ENCODE results near the gene NDUFA8. TPM values are rescaled to one million over a fixed set of nuclear protein-coding genes. Genes with fewer than 3 reads are reported as not detected.

Gene NDUFA8
- total RNA-seq, 2 experiments from 2014 or later, result 40.5 to 42.2 TPM

DNA sequence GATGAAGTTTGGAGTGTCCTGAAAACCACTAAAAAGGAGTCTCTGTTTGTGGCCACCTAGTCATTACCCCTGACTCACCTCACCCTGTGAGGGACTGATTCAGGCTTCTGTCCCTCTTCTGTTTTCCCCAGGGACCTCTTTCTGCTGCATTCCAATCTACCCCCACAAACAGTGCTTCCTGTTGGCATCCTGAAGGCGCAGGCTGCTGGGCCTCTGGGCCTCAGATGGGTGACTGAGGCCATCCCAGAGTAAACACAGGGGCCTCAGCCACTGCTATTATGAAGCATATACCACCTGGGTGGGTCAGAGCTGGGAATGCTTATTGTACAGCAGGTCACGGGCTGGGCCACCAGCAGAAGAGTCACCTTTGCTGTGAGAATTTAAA is 20.1 kb upstream of the NDUFA8 start:
- Mint-ChIP-seq H3K4me1 (ENCODE audit: low read depth) (no peaks in the 10 kb centered on the region), H3K27me3 (ENCODE audit: low read depth) (peaks cover 7% of the 10 kb centered on the region), H3K27ac (no peak overlapping the region), H3K36me3 (ENCODE audit: low read depth) (no peaks in the 10 kb centered on the region), H3K9me3 (ENCODE audit: insufficient read depth) (no peaks in the 10 kb centered on the region), H3K4me3 (no peak overlapping the region)
- ChIA-PET CTCF (no interaction called here), POLR2A (no interaction called here)
- no peak for DNase-seq
- no peak for ATAC-seq

DNA sequence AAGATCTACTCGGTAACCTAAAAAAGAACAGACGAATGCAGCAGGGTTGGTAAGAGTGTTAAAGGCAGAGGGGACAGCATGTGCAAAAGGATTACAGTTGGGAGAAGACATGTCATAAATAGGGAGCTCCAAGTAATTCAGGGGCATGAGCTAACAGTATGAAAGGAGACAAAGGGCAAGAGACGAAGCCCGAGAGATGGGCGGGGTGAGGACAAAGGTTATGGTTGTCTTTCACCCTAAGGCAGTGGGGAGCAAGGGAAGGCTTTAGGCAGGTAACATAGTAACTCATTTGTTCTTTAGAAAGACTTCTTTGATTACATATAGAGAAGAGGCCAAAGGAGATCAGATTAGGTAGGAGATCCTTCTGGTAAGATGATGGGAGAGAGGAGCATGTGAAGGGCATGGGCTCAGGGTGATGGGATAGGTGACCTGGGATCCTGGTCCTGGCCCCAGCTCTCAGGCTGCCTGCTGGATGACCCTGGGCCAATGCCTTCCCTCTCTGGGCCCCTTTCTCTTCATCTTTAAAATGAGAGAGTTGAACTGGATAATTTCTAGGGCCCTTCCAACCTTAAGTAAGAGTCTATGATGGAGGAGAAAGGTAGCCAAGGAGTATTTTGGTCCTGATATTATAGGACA is 19.6 kb upstream of the NDUFA8 start:
- ATAC-seq (no peak), DNase-seq (no peak)
- ChIA-PET POLR2A (no interaction called here), CTCF (no interaction called here)
- H3K27me3 Mint-ChIP-seq (ENCODE audit: low read depth), result peaks cover 7% of the 10 kb centered on the region
- no peak overlapping the region for H3K4me3 Mint-ChIP-seq
- H3K36me3 Mint-ChIP-seq (ENCODE audit: low read depth), result no peaks in the 10 kb centered on the region
- no peak overlapping the region for H3K27ac Mint-ChIP-seq
- H3K9me3 Mint-ChIP-seq (ENCODE audit: insufficient read depth), result no peaks in the 10 kb centered on the region
- no peaks in the 10 kb centered on the region for H3K4me1 Mint-ChIP-seq (ENCODE audit: low read depth)

DNA sequence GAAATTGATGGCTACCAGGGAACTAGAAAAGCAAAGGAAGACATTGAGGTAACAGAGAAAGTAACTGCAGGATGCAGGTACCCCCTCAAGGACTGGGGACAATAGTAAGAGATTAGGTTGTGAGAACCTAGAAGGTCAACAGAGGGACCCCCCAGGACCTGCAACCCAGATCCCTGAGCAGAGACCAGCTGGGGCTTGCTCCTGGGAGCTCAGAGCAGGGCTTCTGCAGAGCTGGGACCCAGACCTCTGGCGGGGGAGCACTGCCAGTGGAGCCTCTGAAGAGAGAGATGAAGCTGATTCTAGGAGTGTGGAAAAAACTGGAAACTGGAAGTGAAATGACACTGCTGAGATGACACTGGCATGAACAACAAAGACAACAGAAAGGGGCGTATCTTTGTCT is 17.3 kb upstream of the NDUFA8 start:
- no peaks in the 10 kb centered on the region for H3K36me3 Mint-ChIP-seq (ENCODE audit: low read depth)
- ATAC-seq, result no peak

DNA sequence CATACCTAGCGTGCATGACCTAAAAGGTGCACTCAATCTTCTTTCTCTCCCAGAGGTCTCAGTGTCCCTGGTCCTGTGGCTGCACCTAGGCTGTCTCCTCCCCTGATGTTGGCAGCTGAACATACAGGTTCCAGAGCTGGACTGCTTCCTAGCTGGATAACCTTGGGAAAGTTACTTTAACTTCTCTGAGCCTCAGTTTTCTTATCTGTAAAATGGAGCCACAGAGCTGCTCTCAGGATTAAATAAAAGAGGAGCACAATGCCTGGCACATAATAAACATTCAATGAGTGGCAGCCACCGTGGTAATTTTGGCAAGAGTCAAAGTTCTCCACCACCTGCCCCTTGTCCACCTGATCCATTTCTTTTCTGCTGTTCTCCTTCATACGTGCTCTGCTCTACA is 14.1 kb upstream of the NDUFA8 start:
- CTCF ChIA-PET, result interaction anchor here (1.1 to 1.3 kb wide), 2 partner anchors 23 to 49 kb away, joined by 3 to 4 read pairs; no protein-coding TSS in a partner anchor
- H3K9me3 Mint-ChIP-seq (ENCODE audit: insufficient read depth), result no peaks in the 10 kb centered on the region

More for the DNA sequence above, 17.3 kb upstream of the NDUFA8 start:
- H3K4me3 Mint-ChIP-seq, result no peak overlapping the region
- H3K4me1 Mint-ChIP-seq (ENCODE audit: low read depth), result no peaks in the 10 kb centered on the region
- H3K9me3 Mint-ChIP-seq (ENCODE audit: insufficient read depth), result no peaks in the 10 kb centered on the region
- ChIA-PET POLR2A (no interaction called here), CTCF (no interaction called here)
- peaks cover 13% of the 10 kb centered on the region for H3K27me3 Mint-ChIP-seq (ENCODE audit: low read depth)
- no peak for DNase-seq
- H3K27ac Mint-ChIP-seq, result no peak overlapping the region

DNA sequence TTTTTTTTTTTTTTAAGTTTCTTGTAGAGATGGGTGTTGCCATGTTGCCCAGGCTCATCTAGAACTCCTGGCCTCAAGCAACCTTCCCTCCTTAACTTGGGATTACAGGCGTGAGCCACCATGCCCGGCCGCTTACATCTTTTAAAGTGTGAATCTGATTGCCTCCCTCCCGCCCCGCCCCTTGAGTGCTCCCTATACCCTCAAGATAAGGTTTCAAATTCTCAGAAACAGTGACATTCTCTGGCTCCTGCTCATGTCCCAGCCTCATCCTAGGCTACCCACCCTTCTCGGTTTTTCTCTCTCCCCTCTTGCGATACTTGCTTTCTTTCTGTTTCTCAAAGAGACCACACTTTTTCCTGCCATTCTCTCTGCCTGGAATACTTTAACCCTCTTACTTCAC is 12.6 kb upstream of the NDUFA8 start:
- no peaks in the 10 kb centered on the region for H3K36me3 Mint-ChIP-seq (ENCODE audit: low read depth)
- ChIA-PET POLR2A (no interaction called here), CTCF (interaction anchor here (1.3 to 1.4 kb wide), 3 partner anchors 21 to 73 kb away, joined by 3 to 5 read pairs (median 3); no protein-coding TSS in a partner anchor)
- DNase-seq (no peak), ATAC-seq (no peak)
- H3K27me3 Mint-ChIP-seq (ENCODE audit: low read depth), result peaks cover 18% of the 10 kb centered on the region
- no peak overlapping the region for H3K4me3 Mint-ChIP-seq
- no peak overlapping the region for H3K27ac Mint-ChIP-seq
- no peaks in the 10 kb centered on the region for H3K4me1 Mint-ChIP-seq (ENCODE audit: low read depth)
- no peaks in the 10 kb centered on the region for H3K9me3 Mint-ChIP-seq (ENCODE audit: insufficient read depth)

More for the DNA sequence above, 14.1 kb upstream of the NDUFA8 start:
- ATAC-seq (no peak), DNase-seq (no peak)
- Mint-ChIP-seq H3K27me3 (ENCODE audit: low read depth) (peaks cover 16% of the 10 kb centered on the region), H3K4me3 (no peak overlapping the region), H3K36me3 (ENCODE audit: low read depth) (no peaks in the 10 kb centered on the region), H3K4me1 (ENCODE audit: low read depth) (no peaks in the 10 kb centered on the region), H3K27ac (no peak overlapping the region)
- POLR2A ChIA-PET, result no interaction called here

DNA sequence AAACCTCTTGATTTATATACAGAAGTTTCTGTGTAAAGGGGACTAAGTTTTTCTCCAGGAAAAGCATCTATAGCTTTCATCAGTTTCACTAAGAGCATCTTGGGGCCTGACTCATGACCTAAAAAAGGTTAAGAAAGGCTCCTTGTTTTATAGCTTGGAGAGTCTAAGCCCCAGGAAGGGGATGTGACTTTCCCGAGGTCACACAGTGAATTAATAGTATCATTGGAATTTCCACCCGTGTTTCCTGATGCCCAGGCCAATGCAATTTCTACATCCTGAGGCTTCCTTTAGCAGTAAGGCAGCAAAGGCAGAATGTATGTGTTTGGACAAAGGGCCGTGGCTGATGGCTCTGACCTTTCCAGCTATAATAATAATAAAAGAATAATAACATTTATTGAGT is 8.8 kb upstream of the NDUFA8 start:
- CTCF ChIA-PET, result no interaction called here
- no peaks in the 10 kb centered on the region for H3K9me3 Mint-ChIP-seq (ENCODE audit: insufficient read depth)
- POLR2A ChIA-PET, result no interaction called here
- DNase-seq, result no peak
- H3K27ac Mint-ChIP-seq, result no peak overlapping the region
- no peak overlapping the region for H3K4me3 Mint-ChIP-seq
- H3K36me3 Mint-ChIP-seq (ENCODE audit: low read depth), result no peaks in the 10 kb centered on the region
- H3K27me3 Mint-ChIP-seq (ENCODE audit: low read depth), result peaks cover 31% of the 10 kb centered on the region
- no peak for ATAC-seq
- H3K4me1 Mint-ChIP-seq (ENCODE audit: low read depth), result no peaks in the 10 kb centered on the region

DNA sequence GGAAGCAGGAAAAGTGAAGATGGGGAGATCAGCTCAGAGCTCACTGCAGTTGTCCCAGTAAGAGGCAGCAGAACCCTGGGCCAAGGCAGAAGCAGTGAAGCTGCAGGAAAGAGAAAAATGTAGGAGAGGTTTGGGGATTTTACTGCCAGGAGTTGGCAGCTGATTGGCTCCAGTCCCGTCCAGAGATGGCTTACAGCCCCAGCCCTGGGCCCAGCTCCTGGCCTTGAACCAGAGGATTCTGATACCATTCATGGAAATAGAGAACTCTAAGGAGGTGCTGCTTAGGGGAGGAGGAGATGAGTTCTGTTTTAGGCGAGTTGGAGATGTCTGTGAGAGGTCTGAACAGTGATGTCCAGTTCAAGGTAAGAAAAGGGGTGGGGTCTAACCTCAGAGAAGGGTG is 4.7 kb upstream of the NDUFA8 start:
- CTCF ChIA-PET, result no interaction called here
- Mint-ChIP-seq H3K27ac (no peak overlapping the region), H3K9me3 (ENCODE audit: insufficient read depth) (peaks cover 6% of the 10 kb centered on the region), H3K27me3 (ENCODE audit: low read depth) (peaks cover 27% of the 10 kb centered on the region), H3K4me3 (no peak overlapping the region), H3K4me1 (ENCODE audit: low read depth) (peaks cover 10% of the 10 kb centered on the region), H3K36me3 (ENCODE audit: low read depth) (peaks cover 2% of the 10 kb centered on the region)
- DNase-seq, result no peak
- POLR2A ChIA-PET, result no interaction called here
- ATAC-seq, result no peak

DNA sequence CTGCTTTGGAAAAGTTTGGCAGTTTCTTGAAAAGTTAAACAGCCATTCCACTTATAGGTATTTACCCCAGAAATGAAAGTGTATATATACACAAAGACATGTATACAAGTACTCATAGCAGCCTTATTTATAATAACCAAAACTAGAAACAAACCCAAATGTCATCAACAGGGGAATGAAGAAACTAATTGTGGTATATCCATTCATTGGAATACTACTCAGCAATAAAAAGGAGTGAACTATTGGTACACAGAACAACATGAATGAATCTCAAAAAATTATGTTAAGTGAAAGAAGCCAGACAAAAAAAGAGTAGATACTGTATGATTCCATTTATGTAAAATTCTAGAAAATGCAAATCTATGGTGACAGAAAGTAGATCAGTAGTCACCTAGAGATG is 2.8 kb upstream of the NDUFA8 start:
- ChIA-PET POLR2A (no interaction called here), CTCF (no interaction called here)
- Mint-ChIP-seq H3K27me3 (ENCODE audit: low read depth) (peaks cover 25% of the 10 kb centered on the region), H3K36me3 (ENCODE audit: low read depth) (peaks cover 4% of the 10 kb centered on the region), H3K4me3 (no peak overlapping the region), H3K4me1 (ENCODE audit: low read depth) (peaks cover 19% of the 10 kb centered on the region), H3K9me3 (ENCODE audit: insufficient read depth) (peaks cover 6% of the 10 kb centered on the region), H3K27ac (no peak overlapping the region)
- ATAC-seq, result no peak
- no peak for DNase-seq

DNA sequence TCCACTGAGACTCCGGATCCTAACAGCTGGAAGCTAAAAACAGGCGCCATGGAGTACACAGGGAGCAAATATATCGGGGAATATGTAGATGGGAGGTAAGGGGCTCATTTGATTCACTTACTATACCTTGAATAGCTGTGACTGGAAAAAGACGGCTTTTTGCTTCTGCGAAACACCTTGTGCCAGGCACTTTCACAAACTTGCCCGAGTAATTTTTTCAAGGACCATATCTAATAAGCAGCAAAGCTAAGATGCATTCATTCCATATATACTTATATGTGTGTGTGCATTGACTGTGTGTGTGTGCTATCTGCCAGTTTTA is 307 bp upstream of the NDUFA8 start:
- H3K4me1 Mint-ChIP-seq (ENCODE audit: low read depth), result peaks cover 19% of the 10 kb centered on the region
- H3K36me3 Mint-ChIP-seq (ENCODE audit: low read depth), result peaks cover 4% of the 10 kb centered on the region
- ChIA-PET POLR2A (interaction anchor here (1.7 kb wide), 1 partner anchor 105 kb away, joined by 5 read pairs; the partner anchor contains the start of genes MRRF and RBM18), CTCF (interaction anchor here (2.1 to 2.7 kb wide), 3 partner anchors 34 to 61 kb away, joined by 6 to 11 read pairs (median 9); no protein-coding TSS in a partner anchor)
- H3K27me3 Mint-ChIP-seq (ENCODE audit: low read depth), result peaks cover 18% of the 10 kb centered on the region
- DNase-seq (no peak), ATAC-seq (no peak)
- H3K9me3 Mint-ChIP-seq (ENCODE audit: insufficient read depth), result peaks cover 6% of the 10 kb centered on the region
- H3K4me3 Mint-ChIP-seq, result peak overlapping the region; percentile 98
- peak overlapping the region; percentile 94 for H3K27ac Mint-ChIP-seq

DNA sequence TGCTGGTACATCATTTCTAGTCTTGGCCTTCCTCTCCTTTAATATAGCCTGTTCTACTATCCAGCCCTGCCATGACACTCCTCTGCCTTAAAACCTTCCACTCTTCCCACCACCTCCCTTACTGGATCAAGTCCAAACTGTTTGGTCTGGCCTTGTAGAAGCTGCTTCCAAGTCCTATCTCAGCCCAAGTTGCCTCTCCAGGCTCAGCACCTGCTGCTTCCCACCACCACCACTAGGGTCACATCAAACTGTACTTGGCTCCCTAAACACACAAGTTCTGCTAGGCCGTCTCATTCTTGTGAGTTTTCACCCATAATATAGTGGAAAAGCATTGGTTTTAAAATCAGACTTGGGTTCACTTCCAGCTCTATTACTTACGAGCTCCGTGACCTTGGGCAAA is 1.4 kb downstream of the NDUFA8 start:
- H3K4me1 Mint-ChIP-seq (ENCODE audit: low read depth), result peaks cover 19% of the 10 kb centered on the region
- ChIA-PET POLR2A (interaction anchor here (0.9 kb wide), 1 partner anchor 747 kb away, joined by 3 read pairs; the partner anchor contains the start of gene RC3H2), CTCF (interaction anchor here (1.2 to 3.0 kb wide), 7 partner anchors 13 to 154 kb away, joined by 4 to 12 read pairs (median 9); partner anchors contain the start of genes MRRF and RBM18)
- H3K9me3 Mint-ChIP-seq (ENCODE audit: insufficient read depth), result peaks cover 6% of the 10 kb centered on the region
- H3K27me3 Mint-ChIP-seq (ENCODE audit: low read depth), result peaks cover 10% of the 10 kb centered on the region
- ATAC-seq (no peak), DNase-seq (peak; percentile 45)
- no peak overlapping the region for H3K27ac Mint-ChIP-seq
- peaks cover 4% of the 10 kb centered on the region for H3K36me3 Mint-ChIP-seq (ENCODE audit: low read depth)
- peak overlapping the region; percentile 40 for H3K4me3 Mint-ChIP-seq

DNA sequence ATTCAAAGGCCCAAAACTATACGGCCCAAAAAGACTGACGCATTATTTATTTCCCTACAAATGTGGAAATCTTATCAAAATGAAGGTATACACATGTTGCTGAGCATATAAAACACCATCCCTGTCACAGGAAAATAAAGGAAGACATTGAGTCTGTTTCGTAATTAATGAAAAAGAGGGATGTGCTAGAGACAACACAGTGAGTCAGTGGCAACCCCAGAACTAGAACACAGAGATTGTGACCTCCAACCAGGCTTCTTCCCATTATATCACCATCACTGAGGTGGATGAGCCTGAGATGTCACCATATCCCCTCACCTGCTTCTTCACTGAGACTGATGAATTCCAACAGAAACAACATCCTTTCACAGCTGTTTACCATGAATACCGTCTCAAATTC is 3.8 kb downstream of the NDUFA8 start:
- DNase-seq, result no peak
- CTCF ChIA-PET, result interaction anchor here (0.8 to 1.1 kb wide), 2 partner anchors 31 to 57 kb away, joined by 3 to 4 read pairs; no protein-coding TSS in a partner anchor
- H3K36me3 Mint-ChIP-seq (ENCODE audit: low read depth), result peaks cover 8% of the 10 kb centered on the region
- POLR2A ChIA-PET, result no interaction called here
- no peak overlapping the region for H3K4me3 Mint-ChIP-seq
- ATAC-seq, result no peak
- no peak overlapping the region for H3K27ac Mint-ChIP-seq
- H3K4me1 Mint-ChIP-seq (ENCODE audit: low read depth), result peaks cover 19% of the 10 kb centered on the region
- H3K27me3 Mint-ChIP-seq (ENCODE audit: low read depth), result peaks cover 4% of the 10 kb centered on the region
- H3K9me3 Mint-ChIP-seq (ENCODE audit: insufficient read depth), result no peaks in the 10 kb centered on the region

DNA sequence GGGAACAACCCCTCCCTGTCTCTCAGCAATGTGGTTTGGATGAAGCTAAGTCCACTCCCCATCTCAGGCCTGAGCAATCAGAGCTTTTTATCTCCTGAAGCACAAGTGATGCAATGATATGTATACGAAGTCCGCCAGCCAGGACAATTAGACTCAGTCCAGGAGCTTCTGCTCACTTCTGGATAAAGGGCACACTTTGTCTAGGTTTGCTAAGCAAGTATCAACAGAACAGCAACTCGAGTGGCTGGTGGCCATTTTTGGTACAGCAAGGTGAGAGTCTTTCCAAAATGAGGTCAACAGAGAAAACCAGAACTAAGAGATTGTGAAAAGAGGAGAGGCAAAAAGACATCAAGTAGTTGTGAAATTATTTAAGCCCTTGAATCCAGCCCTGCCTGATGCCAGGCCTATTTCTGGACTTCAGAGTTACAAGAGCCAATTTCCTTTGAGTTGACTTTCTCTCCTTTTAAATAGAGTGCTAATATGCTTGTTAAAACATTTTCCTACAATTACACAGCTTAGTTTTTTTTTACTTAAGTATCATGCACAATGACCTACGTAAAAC is 8.2 kb downstream of the NDUFA8 start:
- no peaks in the 10 kb centered on the region for H3K4me1 Mint-ChIP-seq (ENCODE audit: low read depth)
- DNase-seq, result no peak
- no peaks in the 10 kb centered on the region for H3K27me3 Mint-ChIP-seq (ENCODE audit: low read depth)
- H3K27ac Mint-ChIP-seq, result no peak overlapping the region
- no peak for ATAC-seq
- no peak overlapping the region for H3K4me3 Mint-ChIP-seq
- POLR2A ChIA-PET, result no interaction called here
- CTCF ChIA-PET, result interaction anchor here (1.0 to 1.2 kb wide), 3 partner anchors 22 to 52 kb away, joined by 3 to 7 read pairs (median 3); no protein-coding TSS in a partner anchor
- H3K9me3 Mint-ChIP-seq (ENCODE audit: insufficient read depth), result no peaks in the 10 kb centered on the region
- H3K36me3 Mint-ChIP-seq (ENCODE audit: low read depth), result peaks cover 18% of the 10 kb centered on the region

Measured in activated CD8-positive, alpha-beta T cell treated with anti-CD3 and anti-CD28 coated beads, Interleukin-2, amount 10 ng/mL, durations not matched to agents 7 days and 5 days (primary cell).